KMS-11 (cell line): ENCODE measurements around the gene PLEKHB2.

Experiments
- H2AFZ ChIP-seq: fragments of 200-600 bp; sonication (generic); 2 replicates; pipeline ENCODE4 v1.6.1; 2016; ENCODE audit warnings: antibody characterized with exemption, mixed run types, low read depth
- H3K27ac ChIP-seq: fragments of 200-600 bp; sonication (generic); 2 replicates; pipeline ENCODE4 v1.6.1; 2016; ENCODE audit warnings: mild to moderate bottlenecking, mixed run types
- H3K27me3 ChIP-seq: fragments of 200-600 bp; sonication (generic); 2 replicates; pipeline ENCODE4 v1.6.1; 2017; ENCODE audit warnings: mild to moderate bottlenecking, low read depth, mixed run types, moderate library complexity; ENCODE audit not compliant: insufficient read depth
- H3K36me3 ChIP-seq: fragments of 200-600 bp; sonication (generic); 2 replicates; pipeline ENCODE4 v1.6.1; 2017; ENCODE audit warnings: mild to moderate bottlenecking, mixed run types; ENCODE audit not compliant: insufficient read depth
- H3K4me1 ChIP-seq: fragments of 200-600 bp; sonication (generic); 2 replicates; pipeline ENCODE4 v1.6.1; 2016; ENCODE audit warnings: mild to moderate bottlenecking, low read depth, mixed run types; ENCODE audit not compliant: poor library complexity, severe bottlenecking
- H3K4me2 ChIP-seq: fragments of 200-600 bp; sonication (generic); 2 replicates; pipeline ENCODE4 v1.7.0; 2016; ENCODE audit warnings: mild to moderate bottlenecking, mixed run types
- H3K4me3 ChIP-seq: fragments of 200-600 bp; sonication (generic); IDR thresholded peaks from 2 replicates; pipeline ENCODE4 v1.6.1; 2017; ENCODE audit warnings: low read depth, low read length, mixed read lengths; ENCODE audit not compliant: insufficient read depth
- H3K79me2 ChIP-seq: fragments of 200-600 bp; sonication (generic); 2 replicates; pipeline ENCODE4 v1.6.1; 2016; ENCODE audit warnings: low read depth, mixed run types; ENCODE audit not compliant: insufficient read depth
- H3K9ac ChIP-seq: fragments of 200-600 bp; sonication (generic); 2 replicates; pipeline ENCODE4 v1.6.1; 2016; ENCODE audit warnings: mild to moderate bottlenecking, mixed run types
- H4K20me1 ChIP-seq: fragments of 200-600 bp; sonication (generic); 2 replicates; pipeline ENCODE4 v1.6.1; 2016; ENCODE audit warnings: mild to moderate bottlenecking, mixed run types; ENCODE audit not compliant: insufficient read depth
- CTCF ChIP-seq: fragments of 200-600 bp; sonication (generic); conservative IDR thresholded peaks from 2 replicates; pipeline ENCODE4 v1.6.1; 2017; ENCODE audit warnings: low read depth, mild to moderate bottlenecking, antibody characterized with exemption, low read length, moderate library complexity, mixed read lengths

The PLEKHB2 gene

GRCh38 chr2:131085646-131086045, 19.5 kb upstream of the PLEKHB2 start:
- H3K9ac ChIP-seq = no peak overlapping the region
- H3K4me3 ChIP-seq = no peak overlapping the region
- peaks cover 88% of the 10 kb centered on the region for H3K79me2 ChIP-seq
- TF ChIP-seq CTCF = no peak
- H3K27me3 ChIP-seq = no peaks in the 10 kb centered on the region
- no peak overlapping the region for H2AFZ ChIP-seq
- H3K36me3 ChIP-seq = no peaks in the 10 kb centered on the region
- H4K20me1 ChIP-seq = peaks cover 18% of the 10 kb centered on the region
- peaks cover 4% of the 10 kb centered on the region for H3K4me1 ChIP-seq
- H3K4me2 ChIP-seq = no peak overlapping the region
- no peak overlapping the region for H3K27ac ChIP-seq

- Histone ChIP-seq H3K27me3 (no peaks in the 10 kb centered on the region), H3K4me2 (peak overlapping the region; percentile 45), H3K9ac (peak overlapping the region; percentile 69), H3K4me1 (peaks cover 26% of the 10 kb centered on the region), H3K79me2 (peaks cover 53% of the 10 kb centered on the region), H2AFZ (peak overlapping the region; percentile 26; the same call in 1 of the 2 replicates), H3K36me3 (no peaks in the 10 kb centered on the region), H4K20me1 (peaks cover 4% of the 10 kb centered on the region; the same call in 1 of the 2 replicates), H3K27ac (peak overlapping the region; percentile 90), H3K4me3 (no peak overlapping the region)
- TF ChIP-seq CTCF = no peak
Observed at GRCh38 chr2:131092458-131093005, 12.6 kb upstream of the PLEKHB2 start.

GRCh38 chr2:131093006-131093695, 12.0 kb upstream of the PLEKHB2 start, which contains the start of gene FAM168B:
FAM168B (minus strand) TSS chr2:131093460; CDS start chr2:131082646, 10,814 bp downstream.
- H3K4me3 ChIP-seq = peak within 1 kb of the TSS; percentile 59
- H3K27ac ChIP-seq = peak within 1 kb of the TSS; percentile 90
- TF ChIP-seq CTCF = no peak
- no peaks in the 10 kb centered on the region for H3K27me3 ChIP-seq
- H3K36me3 ChIP-seq = no peaks in the 10 kb centered on the region
- H3K4me1 ChIP-seq = peaks cover 26% of the 10 kb centered on the region
- peak within 1 kb of the TSS; percentile 94 for H2AFZ ChIP-seq
- H4K20me1 ChIP-seq = peaks cover 4% of the 10 kb centered on the region; the same call in 1 of the 2 replicates
- peaks cover 47% of the 10 kb centered on the region for H3K79me2 ChIP-seq
- H3K9ac ChIP-seq = peak within 1 kb of the TSS; percentile 69
- H3K4me2 ChIP-seq = peak within 1 kb of the TSS; percentile 54

- H3K27ac ChIP-seq = peak overlapping the region; percentile 90
Observed at GRCh38 chr2:131093696-131094462, 11.3 kb upstream of the PLEKHB2 start.

More at GRCh38 chr2:131093696-131094462, 11.3 kb upstream of the PLEKHB2 start:
- peaks cover 26% of the 10 kb centered on the region for H3K4me1 ChIP-seq
- peak overlapping the region; percentile 59 for H3K4me3 ChIP-seq
- TF ChIP-seq CTCF = no peak
- H3K36me3 ChIP-seq = no peaks in the 10 kb centered on the region
- H3K9ac ChIP-seq = peak overlapping the region; percentile 69
- H3K79me2 ChIP-seq = peaks cover 39% of the 10 kb centered on the region
- peak overlapping the region; percentile 54 for H3K4me2 ChIP-seq
- no peaks in the 10 kb centered on the region for H3K27me3 ChIP-seq
- H2AFZ ChIP-seq = peak overlapping the region; percentile 94
- H4K20me1 ChIP-seq = peaks cover 4% of the 10 kb centered on the region; the same call in 1 of the 2 replicates
